GM12878 (cell line): ENCODE measurements around the gene ZNF777. TPM values are rescaled to one million over a fixed set of nuclear protein-coding genes. Genes with fewer than 3 reads are reported as not detected.
"Not testable (repeated sequence)": the region's sequence is repeated elsewhere in the genome, so short reads cannot be mapped to it uniquely, and the experiment has no call there.

Experiments
- ATAC-seq: fragments of 200-7000 bp; cut with Tn5 transposase; 3 replicates; pipeline ENCODE4 v1.9.1; 2020; ENCODE audit warnings: mild to moderate bottlenecking, moderate library complexity
- BruUV-seq: library from RNA; stranded (reverse); fragments of 400-500 nt; replicated peaks from 2 replicates; lab custom pipeline; 2021; lab: Mats Ljungman, UMichigan
- CTCF ChIA-PET: fragments of 300-600 bp; sonication (Branson Sonifier 250); formaldehyde crosslinking; extraction: SDS; loops from one replicate; lab custom pipeline; 2021; ENCODE audit warnings: inconsistent platforms; lab: Yijun Ruan, JAX
- POLR2A ChIA-PET: fragments of 350-600 bp; formaldehyde crosslinking; extraction: SDS; loops from one replicate; lab custom pipeline; 2021; ENCODE audit warnings: inconsistent platforms; lab: Charles Lee
- RAD21 ChIA-PET: fragments of 300-600 bp; sonication (Branson Sonifier 250); formaldehyde crosslinking; loops from one replicate; lab custom pipeline; 2023; ENCODE audit warnings: antibody characterized with exemption; ENCODE audit not compliant: unreplicated experiment; lab: Charles Lee
- SMC1A ChIA-PET: fragments of 300-600 bp; sonication (Branson Sonifier 250); formaldehyde crosslinking; loops from one replicate; lab custom pipeline; 2023; ENCODE audit not compliant: unreplicated experiment, uncharacterized antibody; lab: Charles Lee
- DNase-seq: peaks from one replicate; pipeline ENCODE4 v3.0.0-alpha.2; 2011; ENCODE audit warnings: low read depth, low spot score
- FAIRE-seq: peaks from 3 replicates; lab custom pipeline; 2011; peaks lifted over from hg19 to GRCh38; lab: Jason Lieb, UNC
- H2AFZ ChIP-seq: 2 replicates; pipeline ENCODE4 v1.6.0; 2011; ENCODE audit warnings: low read depth, low read length, control low read depth; ENCODE audit not compliant: control insufficient read depth
- H3K27ac ChIP-seq: 2 replicates; pipeline ENCODE4 v1.5.1; 2011; ENCODE audit warnings: control low read depth; ENCODE audit not compliant: control insufficient read depth, insufficient read depth
- H3K27me3 ChIP-seq, 2 experiments: replicated peaks in 1 of 2; 2 replicates each; pipeline versions ENCODE4 v1.6.0 to v1.6.1; 2011; ENCODE audit warnings: low read length in 1 of 2; ENCODE audit not compliant: control insufficient read depth in 2 of 2, insufficient read depth in 2 of 2
- H3K36me3 ChIP-seq, 2 experiments: 2 replicates each; pipeline ENCODE4 v1.5.1; 2011; ENCODE audit warnings: low read length in 1 of 2; ENCODE audit not compliant: control insufficient read depth in 2 of 2, insufficient read depth in 2 of 2
- H3K4me1 ChIP-seq: 2 replicates; pipeline ENCODE4 v1.6.1; 2011; ENCODE audit warnings: mild to moderate bottlenecking, low read length, moderate library complexity, mixed read lengths; ENCODE audit not compliant: control insufficient read depth, insufficient read depth
- H3K4me2 ChIP-seq: 2 replicates; pipeline ENCODE4 v1.6.0; 2011; ENCODE audit warnings: control low read depth; ENCODE audit not compliant: control insufficient read depth, insufficient read depth
- H3K4me3 ChIP-seq: fragments of 200-600 bp; sonication (generic); 2 replicates; pipeline ENCODE4 v1.5.1; 2016
- H3K79me2 ChIP-seq: 2 replicates; pipeline ENCODE4 v1.6.0; 2011; ENCODE audit warnings: low read length; ENCODE audit not compliant: control insufficient read depth, insufficient read depth
- H3K9ac ChIP-seq: 2 replicates; pipeline ENCODE4 v1.8.0; 2011; ENCODE audit warnings: low read length, control low read depth, mixed read lengths; ENCODE audit not compliant: control insufficient read depth, insufficient read depth
- H3K9me3 ChIP-seq: replicated peaks from 3 replicates; pipeline ENCODE4 v1.5.1; 2011; ENCODE audit warnings: mild to moderate bottlenecking, low read length; ENCODE audit not compliant: control insufficient read depth, insufficient read depth
- H4K20me1 ChIP-seq: 2 replicates; pipeline ENCODE4 v1.6.0; 2011; ENCODE audit not compliant: control insufficient read depth, insufficient read depth
- BACH1 ChIP-seq: fragments of 450-650 bp; IDR thresholded peaks from 2 replicates; pipeline ENCODE4 v1.6.1; 2017; ENCODE audit warnings: mild to moderate bottlenecking, borderline replicate concordance
- CHD2 ChIP-seq: IDR thresholded peaks from 2 replicates; pipeline ENCODE4 v1.6.1; 2011; ENCODE audit warnings: low read depth, low read length, improper control_type of control experiment, borderline replicate concordance
- EGR1 ChIP-seq, 2 experiments: IDR thresholded peaks; 1 replicate in 1 of 2; 2 replicates in 1 of 2; pipeline ENCODE4 v1.6.1; 2011 to 2012; ENCODE audit warnings: low read depth in 2 of 2, low read length in 2 of 2, borderline replicate concordance in 1 of 2, mild to moderate bottlenecking in 1 of 2, moderate library complexity in 1 of 2
- FOXK2 ChIP-seq: fragments of 450-650 bp; IDR thresholded peaks from 2 replicates; pipeline ENCODE4 v1.6.1; 2017; ENCODE audit warnings: mild to moderate bottlenecking, moderate library complexity
- KDM1A ChIP-seq: fragments of 200-600 bp; sonication (generic); IDR thresholded peaks from 2 replicates; pipeline ENCODE4 v1.6.1; 2016; ENCODE audit warnings: borderline replicate concordance
- MEF2B ChIP-seq: fragments of 450-650 bp; IDR thresholded peaks from 2 replicates; pipeline ENCODE4 v1.6.1; 2018; ENCODE audit warnings: mild to moderate bottlenecking, moderate library complexity; ENCODE audit not compliant: partially characterized antibody, poor library complexity, severe bottlenecking
- POLR2AphosphoS5 ChIP-seq: IDR thresholded peaks from 2 replicates; pipeline ENCODE4 v1.6.1; 2011; ENCODE audit warnings: mild to moderate bottlenecking, low read length, inconsistent platforms
- WGBS: methylation state at CpG from one replicate; pipeline ENCODE4 v1.1.6; 2016; ENCODE audit warnings: low lambda C conversion rate; ENCODE audit not compliant: insufficient replicate concordance, insufficient coverage; ENCODE audit errors: missing lambda C conversion rate; 5-methylcytosine and 5-hydroxymethylcytosine counted together
- in situ Hi-C: fragments of 300-500 bp; cut with MboI; formaldehyde crosslinking; loops from 9 replicates; pipeline ENCODE4 v1.14.3; 2018; ENCODE audit warnings: mixed read lengths
- intact Hi-C: fragments of 100-400 bp; cut with micrococcal nuclease; formaldehyde crosslinking; loops from one replicate; pipeline ENCODE4 v1.14.2; 2022; ENCODE audit not compliant: unreplicated experiment
- polyA plus RNA-seq, 11 experiments: library from polyadenylated mRNA; depleted of rRNA in 4 of 11; unstranded in 6 of 11; stranded (reverse) in 5 of 11; fragments of >200 nt; fragmentation: Nextera tagmentation in 4 of 11; fragmentation: Illumina TruSeq in 1 of 11; extraction: Ambion mirVana in 4 of 11; extraction: Trizol in 1 of 11; gene quantifications; 1 replicate in 1 of 11; 2 replicates in 10 of 11; pipeline versions ENCODE4 v1.2.1 to v1.2.3, GENCODE V29; 2011 to 2016; ENCODE audit warnings: inconsistent platforms in 2 of 11, missing spikeins in 2 of 11, low read depth in 1 of 11
- total RNA-seq, 4 experiments: library from RNA; depleted of rRNA in 3 of 4; stranded (reverse); fragments of >200 nt in 3 of 4; fragmentation: Illumina TruSeq in 1 of 4; extraction: Trizol in 1 of 4; gene quantifications; 2 replicates each; pipeline versions ENCODE4 v1.2.1 to v1.2.3, GENCODE V29; 2013 to 2021
- TF ChIP-seq, protein P1 (sequence below): IDR thresholded peaks from 2 replicates; pipeline ENCODE4 v1.6.1; 2011; ENCODE audit warnings: low read depth, mild to moderate bottlenecking, low read length, moderate library complexity, borderline replicate concordance; ENCODE audit errors: extremely low read depth
- TF ChIP-seq, protein P2 (sequence below): fragments of 450-650 bp; IDR thresholded peaks from 2 replicates; pipeline ENCODE4 v1.6.1; 2017; ENCODE audit warnings: mild to moderate bottlenecking, low read depth, inconsistent platforms; ENCODE audit not compliant: poor library complexity, severe bottlenecking

ZNF777 gene
- total and polyA plus RNA-seq, 10 of the 15 experiments (the other 5 are each of a cell fraction or from before 2014, with no cell fraction given) = 0.03 to 16.0 (median 3.7) TPM

DNA sequence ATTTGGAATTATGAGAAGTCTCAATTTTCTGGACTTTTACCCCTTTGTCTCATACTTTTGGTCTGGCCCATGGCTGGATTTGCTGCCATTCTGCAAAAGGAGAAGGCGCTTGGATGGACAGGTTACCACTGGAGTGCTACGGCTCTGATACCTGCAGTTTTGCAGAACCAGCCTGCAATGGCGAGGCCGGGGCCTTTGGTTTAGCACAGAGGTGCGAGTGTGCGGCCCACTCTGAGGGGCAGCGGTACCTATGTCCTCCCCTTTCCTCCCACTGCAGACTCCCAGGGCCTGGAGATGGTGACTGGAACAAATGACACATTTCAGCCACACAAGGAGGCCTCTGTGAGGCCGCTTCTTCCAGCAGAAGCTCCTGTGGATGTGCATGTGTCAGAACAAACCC is 11.9 kb downstream of the ZNF777 start:
- no peaks in the 10 kb centered on the region for H3K9me3 ChIP-seq
- intact Hi-C loops = no loop called here
- peaks cover 13 to 15% of the 10 kb centered on the region in 2 experiments; a peak in 3 of 4 replicates for H3K36me3 ChIP-seq
- no peak for ATAC-seq
- 94% methylated on average over 8 of the region's 8 CpGs for WGBS
- no peaks in the 10 kb centered on the region for H3K79me2 ChIP-seq
- SMC1A ChIA-PET = no interaction called here
- no peaks in the 10 kb centered on the region for H3K4me1 ChIP-seq
- TF ChIP-seq KDM1A (no peak), BACH1 (no peak), EGR1 (IDR thresholded peaks at IDR 0.05; ENCODE audit: borderline replicate concordance in 1 of 2, low read depth in 2 of 2, low read length in 2 of 2) (no peak), MEF2B (no peak), POLR2AphosphoS5 (no peak), CHD2 (no peak), FOXK2 (no peak)
- TF ChIP-seq, protein P1, sequence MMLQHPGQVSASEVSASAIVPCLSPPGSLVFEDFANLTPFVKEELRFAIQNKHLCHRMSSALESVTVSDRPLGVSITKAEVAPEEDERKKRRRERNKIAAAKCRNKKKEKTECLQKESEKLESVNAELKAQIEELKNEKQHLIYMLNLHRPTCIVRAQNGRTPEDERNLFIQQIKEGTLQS = no peak
- TF ChIP-seq, protein P2, sequence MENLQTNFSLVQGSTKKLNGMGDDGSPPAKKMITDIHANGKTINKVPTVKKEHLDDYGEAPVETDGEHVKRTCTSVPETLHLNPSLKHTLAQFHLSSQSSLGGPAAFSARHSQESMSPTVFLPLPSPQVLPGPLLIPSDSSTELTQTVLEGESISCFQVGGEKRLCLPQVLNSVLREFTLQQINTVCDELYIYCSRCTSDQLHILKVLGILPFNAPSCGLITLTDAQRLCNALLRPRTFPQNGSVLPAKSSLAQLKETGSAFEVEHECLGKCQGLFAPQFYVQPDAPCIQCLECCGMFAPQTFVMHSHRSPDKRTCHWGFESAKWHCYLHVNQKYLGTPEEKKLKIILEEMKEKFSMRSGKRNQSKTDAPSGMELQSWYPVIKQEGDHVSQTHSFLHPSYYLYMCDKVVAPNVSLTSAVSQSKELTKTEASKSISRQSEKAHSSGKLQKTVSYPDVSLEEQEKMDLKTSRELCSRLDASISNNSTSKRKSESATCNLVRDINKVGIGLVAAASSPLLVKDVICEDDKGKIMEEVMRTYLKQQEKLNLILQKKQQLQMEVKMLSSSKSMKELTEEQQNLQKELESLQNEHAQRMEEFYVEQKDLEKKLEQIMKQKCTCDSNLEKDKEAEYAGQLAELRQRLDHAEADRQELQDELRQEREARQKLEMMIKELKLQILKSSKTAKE = no peak
- TF ChIP-seq, all 136 proteins: peak for 0
- no peak overlapping the region for H3K4me3 ChIP-seq
- H3K9ac ChIP-seq = no peak overlapping the region
- no peaks in the 10 kb centered on the region for H4K20me1 ChIP-seq
- H3K4me2 ChIP-seq = no peak overlapping the region
- H2AFZ ChIP-seq = no peak overlapping the region
- in situ Hi-C loops = no loop called here
- RAD21 ChIA-PET = no interaction called here
- no peak overlapping the region for H3K27ac ChIP-seq
- BruUV-seq = no TSS peak
- DNase-seq = no peak
- POLR2A ChIA-PET = no interaction called here
- FAIRE-seq = no peak
- CTCF ChIA-PET = no interaction called here
- no peaks in the 10 kb centered on the region for H3K27me3 ChIP-seq

DNA sequence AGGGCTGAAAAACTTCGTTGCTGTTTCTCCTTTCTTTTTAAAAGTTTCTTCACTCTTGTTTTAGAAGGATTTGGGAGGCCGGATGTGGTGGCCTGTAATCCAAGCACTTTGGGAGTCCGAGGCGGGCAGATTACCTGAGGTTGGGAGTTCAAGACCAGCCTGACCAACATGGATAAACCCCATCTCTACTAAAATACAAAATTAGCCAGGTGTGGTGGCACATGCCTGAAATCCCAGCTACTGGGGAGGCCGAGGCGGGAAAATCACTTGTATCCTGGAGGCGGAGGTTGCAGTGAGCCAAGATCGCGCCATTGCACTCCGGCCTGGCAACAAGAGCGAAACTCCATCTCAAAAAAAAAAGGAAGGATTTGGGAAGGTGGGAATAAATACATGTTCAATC is 14.8 kb downstream of the ZNF777 start:
- in situ Hi-C loops, H3K9ac ChIP-seq, POLR2A ChIA-PET, H3K4me2 ChIP-seq, H3K9me3 ChIP-seq, RAD21 ChIA-PET, H4K20me1 ChIP-seq, ATAC-seq, H3K27ac ChIP-seq, H3K79me2 ChIP-seq, intact Hi-C loops, CTCF ChIA-PET, H3K27me3 ChIP-seq, DNase-seq, H2AFZ ChIP-seq, H3K4me3 ChIP-seq, H3K4me1 ChIP-seq, FAIRE-seq, BruUV-seq: not testable (repeated sequence)
- peaks cover 13 to 15% of the 10 kb centered on the region in 2 experiments; a peak in 3 of 4 replicates for H3K36me3 ChIP-seq
- SMC1A ChIA-PET = interaction anchor here (0.6 kb wide), 1 partner anchor 99 kb away, joined by 3 read pairs; no protein-coding TSS in a partner anchor
- 97% methylated on average over 11 of the region's 11 CpGs for WGBS
